HFFc6 (cell line): ENCODE measurements around the gene TTLL7. TPM values are rescaled to one million over a fixed set of nuclear protein-coding genes. Genes with fewer than 3 reads are reported as not detected.

Source experiments
- DNase-seq: peaks from one replicate; pipeline ENCODE4 v3.0.0-alpha.2; 2018
- H3K27ac Mint-ChIP-seq: 2 replicates; pipeline ENCODE4 v1.8.0; 2020; ENCODE audit warnings: mild to moderate bottlenecking, mixed read lengths
- H3K27me3 Mint-ChIP-seq: 2 replicates; pipeline ENCODE4 v1.8.0; 2021; ENCODE audit warnings: mild to moderate bottlenecking, moderate library complexity, mixed read lengths; ENCODE audit not compliant: insufficient read depth
- H3K36me3 Mint-ChIP-seq: 2 replicates; pipeline ENCODE4 v1.8.0; 2021; ENCODE audit warnings: low read depth, mixed read lengths
- H3K4me1 Mint-ChIP-seq: 2 replicates; pipeline ENCODE4 v1.8.0; 2020; ENCODE audit warnings: low read depth, mixed read lengths
- H3K4me3 Mint-ChIP-seq: 2 replicates; pipeline ENCODE4 v1.8.0; 2020; ENCODE audit warnings: mild to moderate bottlenecking, moderate library complexity, mixed read lengths
- H3K9me3 Mint-ChIP-seq: 2 replicates; pipeline ENCODE4 v1.8.0; 2020; ENCODE audit warnings: mild to moderate bottlenecking, mixed read lengths
- CTCF ChIP-seq: fragments of 200-600 bp; sonication (generic); IDR thresholded peaks from 2 replicates; pipeline ENCODE4 v1.5.0; 2021; ENCODE audit warnings: antibody characterized with exemption, mild to moderate bottlenecking
- total RNA-seq, 6 experiments: library from RNA; stranded (reverse); fragmentation: NEBNext Ultra II Directional; extraction: Animal tissue kit (Norgen Biotek cat#: 25700); gene quantifications; 2 replicates in 1 of 6; 3 replicates in 5 of 6; pipeline ENCODE4 v1.2.3, GENCODE V29; 2021

TTLL7 gene
- total RNA-seq, 6 experiments from 2014 or later, result 5.1 to 8.4 (median 7.5) TPM

GRCh38 chr1:84012018-84012417 is 13.1 kb upstream of the TTLL7 start:
- no peaks in the 10 kb centered on the region for H3K9me3 Mint-ChIP-seq
- TF ChIP-seq CTCF, result no peak
- H3K27ac Mint-ChIP-seq, result no peak overlapping the region
- no peak for DNase-seq
- H3K36me3 Mint-ChIP-seq, result no peaks in the 10 kb centered on the region
- H3K4me3 Mint-ChIP-seq, result no peak overlapping the region
- no peaks in the 10 kb centered on the region for H3K4me1 Mint-ChIP-seq
- H3K27me3 Mint-ChIP-seq, result peaks cover 14% of the 10 kb centered on the region

GRCh38 chr1:84010136-84010535 is 11.2 kb upstream of the TTLL7 start:
- DNase-seq, result no peak
- Mint-ChIP-seq H3K4me1 (no peaks in the 10 kb centered on the region), H3K4me3 (no peak overlapping the region), H3K36me3 (no peaks in the 10 kb centered on the region), H3K9me3 (no peaks in the 10 kb centered on the region), H3K27me3 (peaks cover 12% of the 10 kb centered on the region), H3K27ac (no peak overlapping the region)
- TF ChIP-seq CTCF, result no peak

GRCh38 chr1:84008631-84009030 is 9.7 kb upstream of the TTLL7 start:
- H3K27ac Mint-ChIP-seq, result no peak overlapping the region
- no peak for DNase-seq
- H3K9me3 Mint-ChIP-seq, result no peaks in the 10 kb centered on the region
- peaks cover 9% of the 10 kb centered on the region; the same call in 1 of the 2 replicates for H3K27me3 Mint-ChIP-seq
- TF ChIP-seq CTCF, result no peak
- H3K4me3 Mint-ChIP-seq, result no peak overlapping the region
- H3K4me1 Mint-ChIP-seq, result no peaks in the 10 kb centered on the region
- H3K36me3 Mint-ChIP-seq, result no peaks in the 10 kb centered on the region

- H3K27me3 Mint-ChIP-seq, result peaks cover 9% of the 10 kb centered on the region; the same call in 1 of the 2 replicates
- H3K4me1 Mint-ChIP-seq, result no peaks in the 10 kb centered on the region
- no peak overlapping the region for H3K4me3 Mint-ChIP-seq
- H3K27ac Mint-ChIP-seq, result no peak overlapping the region
- DNase-seq, result no peak
- no peaks in the 10 kb centered on the region for H3K9me3 Mint-ChIP-seq
- no peaks in the 10 kb centered on the region for H3K36me3 Mint-ChIP-seq
- TF ChIP-seq CTCF, result no peak
Observed at GRCh38 chr1:84006591-84006990, 7.7 kb upstream of the TTLL7 start.

- Mint-ChIP-seq H3K27me3 (no peaks in the 10 kb centered on the region), H3K9me3 (no peaks in the 10 kb centered on the region), H3K4me3 (no peak overlapping the region), H3K36me3 (no peaks in the 10 kb centered on the region), H3K4me1 (peaks cover 26% of the 10 kb centered on the region), H3K27ac (no peak overlapping the region)
- DNase-seq, result no peak
- no peak for TF ChIP-seq CTCF
Observed at GRCh38 chr1:84001501-84001900, 2.6 kb upstream of the TTLL7 start.

GRCh38 chr1:84000954-84001495 is 2.1 kb upstream of the TTLL7 start:
- Mint-ChIP-seq H3K27ac (no peak overlapping the region), H3K36me3 (no peaks in the 10 kb centered on the region), H3K4me1 (peaks cover 31% of the 10 kb centered on the region), H3K4me3 (no peak overlapping the region), H3K27me3 (no peaks in the 10 kb centered on the region), H3K9me3 (no peaks in the 10 kb centered on the region)
- no peak for TF ChIP-seq CTCF
- no peak for DNase-seq
